Prostate gland (tissue), 2 donors: ENCODE data around the gene DEFB132. TPM values are rescaled to one million over a fixed set of nuclear protein-coding genes. Genes with fewer than 3 reads are reported as not detected.

Experiments used
- DNase-seq: peaks from one replicate; pipeline ENCODE4 v3.0.0-alpha.2; 2019; ENCODE audit warnings: low spot score
- H3K27ac ChIP-seq, 2 donors: fragments of 200-600 bp; sonication (generic); 2 replicates each; pipeline ENCODE4 v1.5.1; 2017 to 2019
- H3K27me3 ChIP-seq: fragments of 200-600 bp; sonication (generic); replicated peaks from 2 replicates; pipeline ENCODE4 v1.5.1; 2019; ENCODE audit not compliant: insufficient read depth
- H3K36me3 ChIP-seq, 2 donors: fragments of 200-600 bp; sonication (generic); 1 replicate in 1 of 2; 2 replicates in 1 of 2; pipeline versions ENCODE4 v1.5.1 to v1.8.1; 2017 to 2019
- H3K4me1 ChIP-seq: fragments of 200-600 bp; sonication (generic); replicated peaks from 2 replicates; pipeline ENCODE4 v1.5.1; 2019
- H3K4me3 ChIP-seq, 2 donors: fragments of 200-600 bp; sonication (generic); 2 replicates each; pipeline ENCODE4 v1.5.1; 2017 to 2019
- H3K9me3 ChIP-seq: fragments of 200-600 bp; sonication (generic); 2 replicates; pipeline ENCODE4 v1.5.1; 2017
- POLR2A ChIP-seq: fragments of 450-650 bp; IDR thresholded peaks from one replicate; pipeline ENCODE4 v1.6.1; 2016; ENCODE audit warnings: antibody characterized with exemption, mild to moderate bottlenecking
- POLR2AphosphoS5 ChIP-seq: sonication (generic); formaldehyde crosslinking; IDR thresholded peaks from one replicate; pipeline ENCODE4 v1.6.1; 2017; ENCODE audit warnings: antibody characterized with exemption
- WGBS: methylation state at CpG from one replicate; pipeline ENCODE4 v1.1.5; 2018; 5-methylcytosine and 5-hydroxymethylcytosine counted together
- intact Hi-C: fragments of 100-400 bp; cut with DNase I; formaldehyde crosslinking; loops from one replicate; pipeline ENCODE4 v1.14.2; 2022
- total RNA-seq, 2 donors: library from RNA; depleted of rRNA; stranded (reverse); fragments of >200 nt; gene quantifications; one replicate each; pipeline ENCODE4 v1.1.0, GENCODE V29; 2016
- TF ChIP-seq, protein P1 (sequence below), 4 experiments: fragments of 200-600 bp in 2 of 4; fragments of 450-650 bp in 2 of 4; sonication (generic) in 2 of 4; IDR thresholded peaks; 1 replicate in 3 of 4; 2 replicates in 1 of 4; pipeline ENCODE4 v1.5.1; 2016 to 2019; ENCODE audit warnings: antibody characterized with exemption in 4 of 4, mild to moderate bottlenecking in 2 of 4, moderate library complexity in 2 of 4

DEFB132 gene
- total RNA-seq, 2 donors from 2014 or later = 2.2 to 3.3 TPM

DNA sequence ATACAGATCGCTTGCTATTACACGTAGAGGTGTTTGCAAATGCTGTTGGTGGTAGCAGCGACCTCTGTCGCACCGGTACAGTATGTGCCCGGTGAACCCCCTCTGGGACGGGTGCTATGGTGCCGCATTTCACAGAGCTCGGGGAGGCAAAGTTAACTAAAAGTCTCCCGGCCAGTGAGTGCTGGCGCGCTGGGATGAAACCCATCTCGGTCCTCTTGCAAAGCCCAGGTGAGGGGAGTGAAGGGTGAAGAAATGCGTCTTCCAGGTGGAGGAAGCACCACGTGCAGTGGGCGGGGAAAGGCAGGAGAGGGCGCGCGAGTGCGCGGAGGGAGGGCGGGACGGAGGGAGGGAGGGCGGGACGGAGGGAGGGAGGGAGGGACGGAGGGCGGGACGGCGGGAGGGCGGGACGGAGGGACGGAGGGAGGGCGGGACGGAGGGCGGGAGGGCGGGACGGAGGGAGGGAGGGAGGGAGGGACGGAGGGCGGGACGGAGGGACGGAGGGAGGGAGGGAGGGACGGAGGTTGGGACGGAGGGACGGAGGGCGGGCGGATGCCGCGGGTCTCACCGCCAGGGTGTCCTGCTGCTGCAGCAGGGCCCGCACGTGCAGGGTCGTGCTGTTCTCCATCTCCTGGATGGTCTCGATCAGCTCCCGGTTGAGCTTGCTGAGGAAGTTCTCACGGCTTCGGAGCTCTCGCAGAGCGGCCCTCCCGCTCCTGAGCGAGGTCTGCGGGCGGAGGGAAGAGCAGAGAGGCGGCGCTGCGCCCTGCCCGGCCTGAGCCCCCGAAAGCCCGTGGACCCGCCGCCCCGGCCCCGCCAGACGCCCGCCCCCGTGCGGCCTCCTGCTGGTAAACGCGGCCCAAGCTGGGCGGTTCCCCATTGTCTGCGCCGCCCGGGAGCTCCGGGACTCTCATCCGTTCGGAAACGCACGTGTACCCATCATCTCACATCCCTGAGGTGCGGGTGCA is 21.4 kb downstream of the DEFB132 start:
- intact Hi-C loops = no loop called here
- H3K27me3 ChIP-seq = no peaks in the 10 kb centered on the region
- no peaks in the 10 kb centered on the region for H3K4me1 ChIP-seq
- no peak overlapping the region for H3K27ac ChIP-seq
- no peak for DNase-seq
- H3K9me3 ChIP-seq = no peaks in the 10 kb centered on the region
- TF ChIP-seq, protein P1, sequence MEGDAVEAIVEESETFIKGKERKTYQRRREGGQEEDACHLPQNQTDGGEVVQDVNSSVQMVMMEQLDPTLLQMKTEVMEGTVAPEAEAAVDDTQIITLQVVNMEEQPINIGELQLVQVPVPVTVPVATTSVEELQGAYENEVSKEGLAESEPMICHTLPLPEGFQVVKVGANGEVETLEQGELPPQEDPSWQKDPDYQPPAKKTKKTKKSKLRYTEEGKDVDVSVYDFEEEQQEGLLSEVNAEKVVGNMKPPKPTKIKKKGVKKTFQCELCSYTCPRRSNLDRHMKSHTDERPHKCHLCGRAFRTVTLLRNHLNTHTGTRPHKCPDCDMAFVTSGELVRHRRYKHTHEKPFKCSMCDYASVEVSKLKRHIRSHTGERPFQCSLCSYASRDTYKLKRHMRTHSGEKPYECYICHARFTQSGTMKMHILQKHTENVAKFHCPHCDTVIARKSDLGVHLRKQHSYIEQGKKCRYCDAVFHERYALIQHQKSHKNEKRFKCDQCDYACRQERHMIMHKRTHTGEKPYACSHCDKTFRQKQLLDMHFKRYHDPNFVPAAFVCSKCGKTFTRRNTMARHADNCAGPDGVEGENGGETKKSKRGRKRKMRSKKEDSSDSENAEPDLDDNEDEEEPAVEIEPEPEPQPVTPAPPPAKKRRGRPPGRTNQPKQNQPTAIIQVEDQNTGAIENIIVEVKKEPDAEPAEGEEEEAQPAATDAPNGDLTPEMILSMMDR (IDR thresholded peaks at IDR 0.05) = no peak
- TF ChIP-seq POLR2AphosphoS5 (no peak), POLR2A (no peak)
- no peak overlapping the region for H3K4me3 ChIP-seq
- H3K36me3 ChIP-seq = no peaks in the 10 kb centered on the region
- WGBS = 81% methylated on average over 64 of the region's 88 CpGs

DNA sequence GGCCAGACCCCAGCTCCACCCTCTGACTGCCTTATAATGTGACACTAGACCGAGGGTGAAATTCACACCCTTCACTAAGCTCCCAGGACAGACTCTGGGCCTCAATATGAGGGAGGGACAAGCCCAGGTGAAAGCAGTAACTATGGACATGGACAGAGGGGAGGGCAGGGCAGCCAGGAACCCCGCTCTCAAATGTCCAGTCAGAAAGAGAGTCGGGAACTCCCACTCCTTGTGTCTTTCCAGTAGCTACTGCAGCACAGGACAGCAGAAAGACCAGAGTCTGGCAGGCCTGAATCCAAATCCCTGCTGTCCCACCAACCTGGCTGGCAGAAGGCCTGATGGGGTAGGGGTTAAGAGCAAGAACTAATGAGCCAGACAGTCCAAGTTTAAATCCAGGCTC is 26.6 kb downstream of the DEFB132 start:
- Histone ChIP-seq H3K27me3 (no peaks in the 10 kb centered on the region), H3K27ac (no peak overlapping the region), H3K36me3 (no peaks in the 10 kb centered on the region), H3K9me3 (no peaks in the 10 kb centered on the region), H3K4me1 (no peaks in the 10 kb centered on the region), H3K4me3 (no peak overlapping the region)
- TF ChIP-seq, protein P1 (IDR thresholded peaks at IDR 0.05) = no peak
- WGBS = 88% methylated on average over 3 of the region's 3 CpGs
- intact Hi-C loops = no loop called here
- no peak for DNase-seq

DNA sequence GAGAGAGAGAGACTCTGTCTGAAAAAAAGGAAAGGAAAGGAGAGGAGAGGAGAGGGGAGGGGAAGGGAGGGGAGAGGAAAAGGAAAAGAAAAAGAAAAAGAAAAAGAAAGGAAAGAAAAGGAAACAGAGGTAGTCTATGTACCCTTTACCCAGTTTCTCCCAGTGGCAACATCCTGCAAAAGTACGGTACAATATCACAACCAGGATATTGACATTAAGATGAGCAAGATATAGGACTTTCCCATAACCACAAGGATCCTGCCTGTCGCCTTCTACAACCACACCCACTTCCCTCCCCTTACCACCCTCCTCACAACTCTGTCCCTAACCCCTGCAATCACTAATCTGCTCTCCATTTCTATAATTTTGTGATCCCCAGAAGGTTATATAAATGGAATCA is 29.0 kb downstream of the DEFB132 start:
- Histone ChIP-seq H3K9me3 (no peaks in the 10 kb centered on the region), H3K36me3 (no peaks in the 10 kb centered on the region), H3K27me3 (no peaks in the 10 kb centered on the region), H3K4me3 (no peak overlapping the region), H3K4me1 (no peaks in the 10 kb centered on the region), H3K27ac (no peak overlapping the region)
- 59% methylated on average over 2 of the region's 2 CpGs for WGBS
- peak; percentile 6 for TF ChIP-seq POLR2AphosphoS5
- no peak for TF ChIP-seq POLR2A
- no peak for DNase-seq
- intact Hi-C loops = no loop called here

DNA sequence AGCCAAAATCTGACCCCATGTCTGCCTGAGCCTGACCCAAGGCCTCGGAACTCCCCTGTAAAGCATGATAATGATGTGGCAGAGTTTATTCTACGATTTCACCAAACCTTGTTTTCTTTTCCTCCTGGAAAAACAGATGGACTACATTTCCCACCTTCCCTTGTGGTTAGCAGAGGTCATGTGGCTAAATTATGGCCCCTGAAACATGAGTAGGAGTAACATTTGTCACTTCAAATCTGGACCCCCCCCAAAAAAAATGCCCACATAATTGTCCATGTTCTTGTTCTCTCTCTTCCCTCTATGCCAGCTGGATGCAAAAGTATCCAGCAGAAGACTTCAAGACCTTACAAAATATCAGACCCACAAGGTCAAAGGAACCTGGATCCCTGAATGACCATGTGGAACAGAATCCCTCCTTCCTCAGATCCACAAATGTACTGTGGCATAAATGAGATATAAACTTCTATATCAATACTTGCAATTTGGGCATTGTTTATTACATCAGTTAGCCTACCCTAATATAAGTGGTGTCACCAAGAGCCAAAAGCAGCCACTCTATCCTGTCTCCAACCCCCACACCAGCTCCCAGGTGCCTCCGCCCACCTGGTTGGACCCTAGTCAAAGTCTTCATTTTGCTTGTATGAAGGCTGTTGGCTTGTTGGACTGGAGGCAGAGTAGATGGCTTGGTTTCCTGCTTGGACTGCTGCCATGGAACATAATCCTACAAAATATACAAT is 31.6 kb downstream of the DEFB132 start:
- H3K4me3 ChIP-seq = no peak overlapping the region
- H3K9me3 ChIP-seq = no peaks in the 10 kb centered on the region
- no peaks in the 10 kb centered on the region for H3K27me3 ChIP-seq
- TF ChIP-seq POLR2A = no peak
- TF ChIP-seq, protein P1 (IDR thresholded peaks at IDR 0.05) = no peak
- no peak for TF ChIP-seq POLR2AphosphoS5
- DNase-seq = no peak
- intact Hi-C loops = no loop called here
- H3K4me1 ChIP-seq = no peaks in the 10 kb centered on the region
- H3K27ac ChIP-seq = no peak overlapping the region
- 92% methylated on average over 3 of the region's 3 CpGs for WGBS
- no peaks in the 10 kb centered on the region for H3K36me3 ChIP-seq

- peak overlapping the region; percentile 81 to 84 for H3K27ac ChIP-seq
- H3K9me3 ChIP-seq = no peaks in the 10 kb centered on the region
- peak overlapping the region; percentile 43 to 54 for H3K4me3 ChIP-seq
- H3K4me1 ChIP-seq = no peaks in the 10 kb centered on the region
- WGBS = 21% methylated on average over 2 of the region's 2 CpGs
- intact Hi-C loops = no loop called here
- H3K36me3 ChIP-seq = no peaks in the 10 kb centered on the region
- no peak for DNase-seq
- TF ChIP-seq POLR2AphosphoS5 (no peak), POLR2A (no peak)
- TF ChIP-seq, protein P1 (IDR thresholded peaks at IDR 0.05) = no peak
- no peaks in the 10 kb centered on the region for H3K27me3 ChIP-seq
Measured at GRCh38 chr20:289693-290083, 32.2 kb downstream of the DEFB132 start.
